BJ (cell line): Measurements from ENCODE around the gene LRP6. TPM values are rescaled to one million over a fixed set of nuclear protein-coding genes. Genes with fewer than 3 reads are reported as not detected.

Experiments used
- CTCF ChIA-PET: fragments of 350-600 bp; formaldehyde crosslinking; extraction: SDS; loops from one replicate; lab custom pipeline; 2021; ENCODE audit warnings: antibody characterized with exemption, inconsistent platforms; lab: Yijun Ruan, JAX
- POLR2A ChIA-PET: fragments of 300-600 bp; sonication (Branson Sonifier 250); formaldehyde crosslinking; extraction: SDS; loops from one replicate; lab custom pipeline; 2021; ENCODE audit warnings: antibody characterized with exemption; lab: Charles Lee
- DNase-seq: peaks from one replicate; pipeline ENCODE4 v3.0.0-alpha.2; 2011; ENCODE audit warnings: low read depth
- H3K27me3 ChIP-seq: 2 replicates; pipeline ENCODE4 v1.6.0; 2011; ENCODE audit warnings: low read length; ENCODE audit not compliant: control insufficient read depth, insufficient read depth
- H3K36me3 ChIP-seq: 2 replicates; pipeline ENCODE4 v1.5.1; 2011; ENCODE audit warnings: low read length; ENCODE audit not compliant: control insufficient read depth, insufficient read depth
- H3K4me3 ChIP-seq: 2 replicates; pipeline ENCODE4 v1.5.1; 2011; ENCODE audit warnings: low read depth, mild to moderate bottlenecking, control low read depth, low read length
- CTCF ChIP-seq: IDR thresholded peaks from 2 replicates; pipeline ENCODE4 v1.5.1; 2011; ENCODE audit warnings: low read depth, mild to moderate bottlenecking, control low read depth, inconsistent platforms, low read length, moderate library complexity; ENCODE audit not compliant: insufficient read depth
- polyA plus RNA-seq: library from polyadenylated mRNA; depleted of rRNA; stranded (reverse); fragments of >200 nt; gene quantifications from 2 replicates; pipeline ENCODE4 v1.2.3, GENCODE V29; 2011

Gene LRP6
- polyA plus RNA-seq, 1 experiment, result 28.9 TPM

DNA sequence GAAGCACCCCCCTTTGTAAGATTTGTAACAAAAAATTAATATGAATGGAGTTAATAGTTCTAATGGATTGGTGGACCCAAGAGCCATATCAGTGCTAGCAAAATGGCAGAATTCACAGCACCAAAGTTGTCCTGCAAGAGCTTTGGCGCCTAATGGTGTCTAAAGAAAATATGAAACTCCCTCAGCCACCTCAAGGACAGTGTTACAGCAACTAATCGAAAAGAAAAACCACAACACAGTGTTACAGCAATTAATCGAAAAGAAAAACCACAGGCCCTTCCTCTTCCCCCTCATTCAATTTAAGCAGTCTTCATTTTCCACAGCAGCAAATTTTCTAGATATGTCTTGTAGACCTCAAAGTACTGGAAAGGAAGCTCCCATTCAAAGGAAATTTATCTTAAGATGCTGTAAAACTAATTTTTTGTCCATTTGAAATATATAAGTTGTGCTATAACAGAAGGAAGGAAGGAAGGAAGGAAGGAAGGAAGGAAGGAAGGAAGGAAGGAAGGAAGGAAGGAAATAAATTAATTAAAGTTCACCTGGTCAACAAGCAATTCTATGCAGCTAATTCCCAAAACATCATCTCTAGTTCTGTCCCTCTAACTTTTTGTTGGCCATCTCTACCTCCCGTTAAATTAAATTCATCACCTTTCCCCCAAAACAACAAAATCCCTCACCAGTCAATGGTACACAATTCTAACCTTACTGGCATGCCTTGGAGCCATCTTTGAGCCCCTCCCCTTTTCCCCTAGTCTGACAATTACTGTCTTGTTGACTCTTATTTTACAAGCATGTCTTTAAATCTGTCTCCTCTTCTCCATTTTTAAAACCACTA lies 17.4 kb downstream of the LRP6 start:
- no peaks in the 10 kb centered on the region for H3K36me3 ChIP-seq
- TF ChIP-seq CTCF, result no peak
- ChIA-PET CTCF (no interaction called here), POLR2A (no interaction called here)
- H3K27me3 ChIP-seq, result no peaks in the 10 kb centered on the region
- no peak for DNase-seq
- no peak overlapping the region for H3K4me3 ChIP-seq

- Histone ChIP-seq H3K4me3 (no peak overlapping the region), H3K36me3 (no peaks in the 10 kb centered on the region), H3K27me3 (no peaks in the 10 kb centered on the region)
- ChIA-PET CTCF (no interaction called here), POLR2A (no interaction called here)
- no peak for TF ChIP-seq CTCF
- DNase-seq, result no peak
Measured at GRCh38 chr12:12247584-12247983, 19.3 kb downstream of the LRP6 start.

GRCh38 chr12:12244341-12244740 lies 22.5 kb downstream of the LRP6 start:
- Histone ChIP-seq H3K27me3 (no peaks in the 10 kb centered on the region), H3K4me3 (no peak overlapping the region), H3K36me3 (no peaks in the 10 kb centered on the region)
- DNase-seq, result no peak
- ChIA-PET POLR2A (no interaction called here), CTCF (no interaction called here)
- no peak for TF ChIP-seq CTCF

GRCh38 chr12:12240662-12241340 lies 26.0 kb downstream of the LRP6 start:
- H3K27me3 ChIP-seq, result no peaks in the 10 kb centered on the region
- H3K4me3 ChIP-seq, result no peak overlapping the region
- ChIA-PET CTCF (no interaction called here), POLR2A (no interaction called here)
- TF ChIP-seq CTCF, result no peak
- H3K36me3 ChIP-seq, result no peaks in the 10 kb centered on the region
- no peak for DNase-seq

DNA sequence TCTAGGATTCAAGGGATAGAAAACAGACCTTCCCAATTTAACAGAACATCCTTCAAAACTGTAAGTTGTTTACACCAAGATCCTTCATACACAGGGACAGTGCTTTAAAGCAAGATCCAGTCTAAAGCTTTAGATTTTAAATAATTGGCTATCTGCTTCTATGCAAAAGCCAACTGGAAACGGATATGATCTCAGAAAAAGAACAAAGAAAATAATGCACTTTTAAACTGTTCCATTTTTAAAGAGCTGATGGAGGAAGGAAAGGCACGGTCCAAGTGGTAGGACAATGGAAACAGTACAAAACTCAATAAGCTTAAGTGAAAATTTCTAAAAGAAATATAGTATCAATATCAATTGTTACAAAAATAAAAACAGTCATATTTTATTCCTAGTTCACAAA lies 27.7 kb downstream of the LRP6 start:
- CTCF ChIA-PET, result interaction anchor here (1.0 to 1.2 kb wide), 2 partner anchors 31 to 89 kb away, joined by 3 read pairs; no protein-coding TSS in a partner anchor
- POLR2A ChIA-PET, result interaction anchor here (0.6 kb wide), 1 partner anchor 375 kb away, joined by 3 read pairs; no protein-coding TSS in a partner anchor
- no peak for TF ChIP-seq CTCF
- no peaks in the 10 kb centered on the region for H3K27me3 ChIP-seq
- H3K4me3 ChIP-seq, result no peak overlapping the region
- no peaks in the 10 kb centered on the region for H3K36me3 ChIP-seq
- DNase-seq, result no peak
